Left lung (tissue), 10 donors: ENCODE measurements around the gene CD59. TPM values are rescaled to one million over a fixed set of nuclear protein-coding genes. Genes with fewer than 3 reads are reported as not detected.
A peak's percentile ranks its signal among the peaks of the same experiment; 100 is the strongest.
"Not testable (repeated sequence)": the region's sequence is repeated elsewhere in the genome, so short reads cannot be mapped to it uniquely, and the experiment has no call there.

ENCODE experiments used
- ATAC-seq: fragments of 200-7000 bp; cut with Tn5 transposase; one replicate; pipeline ENCODE4 v1.9.1; 2020; ENCODE audit warnings: moderate library complexity
- DNase-seq, 4 donors: peaks; one replicate each; pipeline ENCODE4 v3.0.0-alpha.2; 2013 to 2020
- H3K27ac ChIP-seq, 2 donors: fragments of 200-600 bp; sonication (generic) in 1 of 2; one replicate each; pipeline versions ENCODE4 v1.5.0 to v1.8.0; 2020 to 2021
- H3K27me3 ChIP-seq, 2 donors: fragments of 200-600 bp; sonication (generic) in 1 of 2; one replicate each; pipeline versions ENCODE4 v1.5.0 to v1.8.0; 2020 to 2021
- H3K36me3 ChIP-seq, 2 donors: fragments of 200-600 bp; sonication (generic) in 1 of 2; one replicate each; pipeline versions ENCODE4 v1.5.0 to v1.8.0; 2020 to 2021
- H3K4me1 ChIP-seq, 2 donors: fragments of 200-600 bp; one replicate each; pipeline ENCODE4 v1.8.0; 2021
- H3K4me3 ChIP-seq, 2 donors: fragments of 200-600 bp; sonication (generic) in 1 of 2; one replicate each; pipeline versions ENCODE4 v1.5.0 to v1.8.0; 2020 to 2021; ENCODE audit warnings: mild to moderate bottlenecking in 1 of 2
- H3K9me3 ChIP-seq, 2 donors: fragments of 200-600 bp; sonication (generic) in 1 of 2; one replicate each; pipeline versions ENCODE4 v1.5.0 to v1.8.0; 2020 to 2021
- intact Hi-C, 2 donors: fragments of 100-400 bp; cut with DNase I; formaldehyde crosslinking; loops; one replicate each; pipeline versions ENCODE4 v1.11.2 to v1.14.2; 2022
- polyA plus RNA-seq, 6 donors: library from polyadenylated mRNA; unstranded; fragments of 120-200 nt; gene quantifications; one replicate each; pipeline ENCODE4 v1.2.1, GENCODE V29; 2013; ENCODE audit not compliant: insufficient read length in 6 of 6
- total RNA-seq, 2 donors: library from RNA; stranded (reverse); fragmentation: NEBNext Ultra II Directional; extraction: Animal tissue kit (Norgen Biotek cat#: 25700); gene quantifications; one replicate each; pipeline ENCODE4 v1.2.1, GENCODE V29; 2021
- TF ChIP-seq, protein P1 (sequence below), 2 donors: fragments of 200-600 bp; sonication (generic) in 1 of 2; IDR thresholded peaks; one replicate each; pipeline versions ENCODE4 v1.5.0 to v1.8.0; 2021; ENCODE audit warnings: antibody characterized with exemption in 2 of 2
- donor health status: DM: no; HTN: yes; CAD: no.
- donor health status: DM: no; HTN: no; CAD: no.

The CD59 gene
- total and polyA plus RNA-seq, 8 donors, result 190 to 1,244 (median 226) TPM

DNA sequence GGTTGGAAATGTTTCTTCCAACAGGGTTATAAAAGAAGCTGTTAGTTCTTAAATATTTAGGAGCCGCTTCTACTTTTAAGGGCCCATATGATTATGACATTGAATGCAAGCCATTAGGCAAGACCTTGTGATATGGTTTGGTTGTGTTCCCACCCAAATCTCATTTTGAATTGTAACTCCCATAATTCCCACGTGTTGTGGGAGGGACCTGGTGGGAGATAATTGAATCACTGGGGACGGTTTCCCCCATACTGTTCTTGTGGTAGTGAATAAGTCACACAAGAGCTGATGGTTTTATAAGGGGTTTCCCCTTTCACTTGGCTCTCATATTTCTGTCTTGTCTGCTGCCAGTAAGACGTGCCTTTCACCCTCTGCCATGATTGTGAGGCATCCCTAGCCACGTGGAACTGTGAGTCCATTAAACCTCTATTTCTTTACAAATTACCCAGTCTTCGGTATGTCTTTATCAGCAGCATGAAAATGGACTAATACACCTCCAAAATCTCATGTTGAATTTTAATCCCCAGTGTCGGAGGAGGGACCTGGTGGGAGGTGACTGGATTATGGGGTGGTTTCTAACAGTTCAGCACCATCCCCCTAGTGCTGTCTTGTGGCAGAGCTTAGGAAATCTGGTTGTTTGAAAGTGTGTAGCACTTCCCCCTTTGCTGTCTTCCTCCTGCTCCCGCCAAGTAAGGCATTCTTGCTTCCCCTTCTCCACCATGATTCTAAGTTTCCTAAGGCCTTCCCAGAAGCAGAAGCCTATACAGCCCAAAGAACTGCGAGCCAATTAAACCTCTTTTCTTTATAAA, 4.3 kb downstream of the CD59 start:
- intact Hi-C loops, result no loop called here
- Histone ChIP-seq H3K4me1 (peaks cover 20 to 77% of the 10 kb centered on the region in 2 donors), H3K27ac (peak overlapping the region in 1 of 2 donors; percentile 90), H3K36me3 (peaks cover 0 to 22% of the 10 kb centered on the region in 2 donors), H3K4me3 (peak overlapping the region in 1 of 2 donors; percentile 90), H3K27me3 (no peaks in the 10 kb centered on the region), H3K9me3 (no peaks in the 10 kb centered on the region)
- DNase-seq (no peak), ATAC-seq (no peak)
- TF ChIP-seq, protein P1, sequence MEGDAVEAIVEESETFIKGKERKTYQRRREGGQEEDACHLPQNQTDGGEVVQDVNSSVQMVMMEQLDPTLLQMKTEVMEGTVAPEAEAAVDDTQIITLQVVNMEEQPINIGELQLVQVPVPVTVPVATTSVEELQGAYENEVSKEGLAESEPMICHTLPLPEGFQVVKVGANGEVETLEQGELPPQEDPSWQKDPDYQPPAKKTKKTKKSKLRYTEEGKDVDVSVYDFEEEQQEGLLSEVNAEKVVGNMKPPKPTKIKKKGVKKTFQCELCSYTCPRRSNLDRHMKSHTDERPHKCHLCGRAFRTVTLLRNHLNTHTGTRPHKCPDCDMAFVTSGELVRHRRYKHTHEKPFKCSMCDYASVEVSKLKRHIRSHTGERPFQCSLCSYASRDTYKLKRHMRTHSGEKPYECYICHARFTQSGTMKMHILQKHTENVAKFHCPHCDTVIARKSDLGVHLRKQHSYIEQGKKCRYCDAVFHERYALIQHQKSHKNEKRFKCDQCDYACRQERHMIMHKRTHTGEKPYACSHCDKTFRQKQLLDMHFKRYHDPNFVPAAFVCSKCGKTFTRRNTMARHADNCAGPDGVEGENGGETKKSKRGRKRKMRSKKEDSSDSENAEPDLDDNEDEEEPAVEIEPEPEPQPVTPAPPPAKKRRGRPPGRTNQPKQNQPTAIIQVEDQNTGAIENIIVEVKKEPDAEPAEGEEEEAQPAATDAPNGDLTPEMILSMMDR (IDR thresholded peaks at IDR 0.05), result no peak

DNA sequence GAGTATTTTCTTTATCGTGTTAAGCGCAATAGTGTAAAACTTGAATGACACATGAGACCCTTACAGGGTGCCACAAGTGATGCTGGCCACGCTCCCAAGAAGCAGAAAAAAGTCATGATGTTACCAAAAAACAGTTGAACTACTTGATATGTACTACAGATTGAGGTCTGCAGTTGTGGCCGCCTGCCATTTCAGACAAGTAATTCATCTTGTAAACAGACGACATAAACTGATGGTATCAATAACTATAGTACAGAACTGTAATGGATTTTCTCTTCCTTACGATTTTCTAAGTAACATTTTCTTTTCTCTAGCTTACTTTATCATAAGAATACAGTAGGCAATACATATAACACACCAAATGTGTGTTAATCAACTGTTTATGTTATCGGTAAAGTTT, 5.5 kb downstream of the CD59 start:
- no peaks in the 10 kb centered on the region for H3K9me3 ChIP-seq
- peaks cover 17 to 83% of the 10 kb centered on the region in 2 donors for H3K4me1 ChIP-seq
- H3K27me3 ChIP-seq, result no peaks in the 10 kb centered on the region
- H3K36me3 ChIP-seq, result peaks cover 0 to 22% of the 10 kb centered on the region in 2 donors
- no peak for ATAC-seq
- no peak overlapping the region for H3K27ac ChIP-seq
- TF ChIP-seq, protein P1 (IDR thresholded peaks at IDR 0.05), result no peak
- DNase-seq, result no peak
- intact Hi-C loops, result no loop called here
- peak overlapping the region in 1 of 2 donors; percentile 90 for H3K4me3 ChIP-seq

DNA sequence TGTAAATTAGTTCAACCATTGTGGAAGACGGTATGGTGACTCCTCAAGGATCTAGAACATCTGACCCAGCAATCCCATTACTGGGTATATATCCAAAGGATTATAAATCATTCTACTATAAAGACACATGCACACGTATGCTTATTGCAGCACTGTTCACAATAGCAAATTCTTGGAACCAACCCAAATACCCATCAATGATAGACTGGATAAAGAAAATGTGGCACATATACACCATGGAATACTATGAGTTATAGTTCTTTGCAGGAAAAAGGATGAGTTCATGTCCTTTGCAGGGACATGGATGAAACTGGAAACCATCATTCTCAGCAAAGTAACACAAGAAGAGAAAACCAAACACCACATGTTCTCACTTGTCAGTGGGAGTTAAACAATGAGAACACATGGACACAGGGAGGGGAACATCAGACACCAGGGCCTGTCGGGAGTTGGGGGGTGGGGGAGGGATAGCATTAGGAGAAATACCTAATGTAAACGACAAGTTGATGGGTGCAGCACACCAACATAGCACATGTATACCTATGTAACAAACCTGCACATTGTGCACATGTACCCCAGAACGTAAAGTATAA, 7.1 kb downstream of the CD59 start:
- H3K4me1 ChIP-seq, result peaks cover 31 to 87% of the 10 kb centered on the region in 2 donors
- DNase-seq, H3K27ac ChIP-seq, ATAC-seq, H3K4me3 ChIP-seq, intact Hi-C loops, H3K27me3 ChIP-seq, H3K9me3 ChIP-seq: not testable (repeated sequence)
- peaks cover 0 to 22% of the 10 kb centered on the region in 2 donors for H3K36me3 ChIP-seq

DNA sequence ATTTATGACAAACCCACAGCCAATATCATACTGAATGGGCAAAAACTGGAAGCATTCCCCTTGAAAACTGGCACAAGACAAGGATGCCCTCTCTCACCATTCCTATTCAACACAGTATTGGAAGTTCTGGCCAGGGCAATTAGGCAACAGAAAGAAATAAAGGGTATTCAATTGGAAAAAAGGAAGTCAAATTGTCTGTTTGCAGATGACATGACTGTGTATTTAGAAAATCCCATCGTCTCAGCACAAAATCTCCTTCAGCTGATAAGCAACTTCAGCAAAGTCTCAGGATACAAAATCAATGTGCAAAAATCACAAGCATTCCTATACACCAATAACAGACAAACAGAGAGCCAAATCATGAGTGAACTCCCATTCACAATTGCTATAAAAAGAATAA, 8.7 kb downstream of the CD59 start:
- H3K9me3 ChIP-seq, H3K4me3 ChIP-seq, DNase-seq, intact Hi-C loops, H3K27me3 ChIP-seq, ATAC-seq: not testable (repeated sequence)
- Histone ChIP-seq H3K27ac (peak overlapping the region in 1 of 2 donors; percentile 33), H3K4me1 (peaks cover 40 to 87% of the 10 kb centered on the region in 2 donors), H3K36me3 (peaks cover 0 to 13% of the 10 kb centered on the region in 2 donors)

DNA sequence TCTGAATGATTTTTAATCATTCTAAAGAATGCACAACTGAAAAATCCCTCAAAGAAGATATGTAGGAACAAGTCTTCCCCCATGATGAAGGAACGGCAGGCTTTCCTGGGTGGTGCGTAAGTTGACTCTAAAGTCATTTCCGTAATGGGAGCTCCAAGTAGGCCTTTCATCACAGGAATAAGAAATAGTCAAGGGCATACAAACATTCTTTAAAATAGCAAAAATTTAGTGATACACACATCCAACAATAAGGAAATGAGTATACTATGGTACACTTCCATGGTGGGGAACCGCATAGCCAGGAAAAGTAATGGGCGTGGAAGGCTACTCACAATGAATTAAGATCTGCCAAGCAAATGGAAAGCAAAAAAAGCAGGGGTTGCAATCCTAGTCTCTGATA, 10.7 kb downstream of the CD59 start:
- ATAC-seq (no peak), DNase-seq (no peak)
- no peaks in the 10 kb centered on the region for H3K27me3 ChIP-seq
- H3K9me3 ChIP-seq, result no peaks in the 10 kb centered on the region
- H3K36me3 ChIP-seq, result peaks cover 0 to 25% of the 10 kb centered on the region in 2 donors
- TF ChIP-seq, protein P1 (IDR thresholded peaks at IDR 0.05), result no peak
- H3K4me1 ChIP-seq, result peaks cover 40 to 82% of the 10 kb centered on the region in 2 donors
- intact Hi-C loops, result no loop called here
- H3K4me3 ChIP-seq, result no peak overlapping the region
- peak overlapping the region; percentile 88 for H3K27ac ChIP-seq

DNA sequence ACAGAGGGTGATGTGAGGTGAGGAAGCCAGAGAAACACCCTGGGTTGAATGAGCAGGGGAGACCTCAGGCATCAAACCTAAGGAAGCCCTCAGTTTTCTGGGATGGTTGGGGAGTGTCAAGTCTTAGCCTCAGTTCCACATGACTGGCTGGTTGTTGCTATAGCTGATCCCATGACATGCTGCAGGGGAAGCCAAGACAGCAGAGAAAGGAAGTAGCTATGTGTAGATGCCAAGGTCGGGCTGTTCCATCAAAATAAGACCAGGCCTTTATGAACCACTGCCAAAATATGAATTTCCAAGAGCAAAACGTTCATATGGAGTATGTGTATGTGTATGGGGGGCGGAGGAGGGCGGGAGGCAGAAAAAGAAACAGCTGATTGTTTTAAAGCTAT, 11.6 kb downstream of the CD59 start:
- Histone ChIP-seq H3K36me3 (peaks cover 0 to 28% of the 10 kb centered on the region in 2 donors), H3K4me1 (peaks cover 37 to 82% of the 10 kb centered on the region in 2 donors), H3K4me3 (no peak overlapping the region), H3K9me3 (no peaks in the 10 kb centered on the region), H3K27ac (peak overlapping the region; percentile 88), H3K27me3 (no peaks in the 10 kb centered on the region)
- intact Hi-C loops, result no loop called here
- DNase-seq, result peak in 3 of 4 donors; percentile 63 to 86 (median 63)
- peak; percentile 54 for ATAC-seq
- TF ChIP-seq, protein P1 (IDR thresholded peaks at IDR 0.05), result no peak
